WTC11 (cell line): ENCODE data around the gene RALY. TPM values are rescaled to one million over a fixed set of nuclear protein-coding genes. Genes with fewer than 3 reads are reported as not detected.

Experiments
- ATAC-seq: fragments of 200-7000 bp; cut with Tn5 transposase; 2 replicates; pipeline ENCODE4 v1.10.0; 2021; ENCODE audit warnings: mild to moderate bottlenecking, moderate library complexity
- CTCF ChIA-PET: fragments of 300-600 bp; sonication (Branson Sonifier 250); formaldehyde crosslinking; loops from one replicate; lab custom pipeline; 2021; ENCODE audit warnings: antibody characterized with exemption; lab: Charles Lee
- POLR2A ChIA-PET: fragments of 350-600 bp; sonication (Branson Sonifier 250); formaldehyde crosslinking; loops from one replicate; lab custom pipeline; 2021; ENCODE audit warnings: antibody characterized with exemption; lab: Charles Lee
- DNase-seq: peaks from one replicate; pipeline ENCODE4 v3.0.0; 2021; ENCODE audit warnings: low spot score
- H3K27ac Mint-ChIP-seq: 2 replicates; pipeline ENCODE4 v1.8.0; 2021; ENCODE audit warnings: mixed read lengths
- H3K27me3 Mint-ChIP-seq: 2 replicates; pipeline ENCODE4 v1.8.0; 2021; ENCODE audit warnings: low read depth, mild to moderate bottlenecking, moderate library complexity, mixed read lengths
- H3K36me3 Mint-ChIP-seq: 2 replicates; pipeline ENCODE4 v1.8.0; 2021; ENCODE audit warnings: mixed read lengths
- H3K4me1 Mint-ChIP-seq: 2 replicates; pipeline ENCODE4 v1.8.0; 2022; ENCODE audit warnings: mixed read lengths
- H3K4me3 Mint-ChIP-seq: 2 replicates; pipeline ENCODE4 v1.8.0; 2021; ENCODE audit warnings: mild to moderate bottlenecking, moderate library complexity, mixed read lengths
- H3K9me3 Mint-ChIP-seq: 2 replicates; pipeline ENCODE4 v1.8.0; 2021; ENCODE audit warnings: mixed read lengths
- CREB1 ChIP-seq: sonication (generic); formaldehyde crosslinking; IDR thresholded peaks from 2 replicates; pipeline ENCODE4 v1.8.0; 2023; ENCODE audit warnings: mild to moderate bottlenecking, missing genetic modification reagents
- ELF4 ChIP-seq: sonication (generic); formaldehyde crosslinking; IDR thresholded peaks from 2 replicates; pipeline ENCODE4 v1.8.1; 2022; ENCODE audit warnings: low read depth, mild to moderate bottlenecking, moderate library complexity, missing genetic modification reagents
- ESRRA ChIP-seq: sonication (generic); formaldehyde crosslinking; IDR thresholded peaks from 2 replicates; pipeline ENCODE4 v1.8.1; 2022; ENCODE audit warnings: mild to moderate bottlenecking, missing genetic modification reagents, borderline replicate concordance
- FOXK1 ChIP-seq: sonication (generic); formaldehyde crosslinking; IDR thresholded peaks from 2 replicates; pipeline ENCODE4 v1.8.0; 2022; ENCODE audit warnings: mild to moderate bottlenecking, moderate library complexity, missing genetic modification reagents
- GABPB1 ChIP-seq: sonication (generic); formaldehyde crosslinking; IDR thresholded peaks from 2 replicates; pipeline ENCODE4 v1.8.1; 2023; ENCODE audit warnings: mild to moderate bottlenecking, missing genetic modification reagents
- MXD4 ChIP-seq: fragments of 250-450 bp; sonication (Bioruptor Pico); IDR thresholded peaks from 2 replicates; pipeline ENCODE4 v1.8.0; 2021; ENCODE audit warnings: mild to moderate bottlenecking, moderate library complexity, borderline replicate concordance
- NFATC4 ChIP-seq: fragments of 250-450 bp; sonication (Bioruptor Pico); IDR thresholded peaks from 2 replicates; pipeline ENCODE4 v1.9.0; 2021; ENCODE audit warnings: mild to moderate bottlenecking
- PRRX2 ChIP-seq: fragments of 250-450 bp; sonication (Bioruptor Pico); IDR thresholded peaks from 2 replicates; pipeline ENCODE4 v1.8.0; 2021; ENCODE audit warnings: mild to moderate bottlenecking
- SOX15 ChIP-seq: fragments of 250-450 bp; sonication (Bioruptor Pico); IDR thresholded peaks from 2 replicates; pipeline ENCODE4 v1.9.0; 2021; ENCODE audit warnings: mild to moderate bottlenecking
- TCF7 ChIP-seq: sonication (generic); formaldehyde crosslinking; IDR thresholded peaks from 2 replicates; pipeline ENCODE4 v1.8.0; 2022; ENCODE audit warnings: mild to moderate bottlenecking, low read depth, missing genetic modification reagents, moderate library complexity
- ZBTB21 ChIP-seq: sonication (generic); formaldehyde crosslinking; IDR thresholded peaks from 2 replicates; pipeline ENCODE4 v1.8.1; 2023; ENCODE audit warnings: mild to moderate bottlenecking, missing genetic modification reagents, borderline replicate concordance
- ZNF396 ChIP-seq: fragments of 250-450 bp; sonication (Bioruptor Pico); IDR thresholded peaks from 2 replicates; pipeline ENCODE4 v1.8.0; 2021; ENCODE audit warnings: mild to moderate bottlenecking, moderate library complexity, borderline replicate concordance
- ZNF423 ChIP-seq: fragments of 250-450 bp; sonication (Bioruptor Pico); IDR thresholded peaks from 2 replicates; pipeline ENCODE4 v2.1.2; 2022; ENCODE audit warnings: mild to moderate bottlenecking, moderate library complexity
- total RNA-seq: library from RNA; stranded (reverse); gene quantifications from 3 replicates; pipeline ENCODE4 v1.2.3, GENCODE V29; 2021
- TF ChIP-seq, protein P1 (sequence below): sonication (generic); formaldehyde crosslinking; IDR thresholded peaks from 2 replicates; pipeline ENCODE4 v1.8.0; 2022; ENCODE audit warnings: missing genetic modification reagents
- TF ChIP-seq, protein P2 (sequence below): fragments of 250-450 bp; sonication (Bioruptor Pico); IDR thresholded peaks from 2 replicates; pipeline ENCODE4 v1.9.0; 2021; ENCODE audit warnings: mild to moderate bottlenecking
- TF ChIP-seq, protein P3 (sequence below): sonication (generic); formaldehyde crosslinking; IDR thresholded peaks from 2 replicates; pipeline ENCODE4 v1.8.1; 2023; ENCODE audit warnings: mild to moderate bottlenecking, moderate library complexity, missing genetic modification reagents
- TF ChIP-seq, protein P4 (sequence below): fragments of 250-450 bp; sonication (Bioruptor Pico); IDR thresholded peaks from 2 replicates; pipeline ENCODE4 v1.9.0; 2021; ENCODE audit warnings: moderate library complexity, mild to moderate bottlenecking, inconsistent platforms, borderline replicate concordance
- TF ChIP-seq, protein P5 (sequence below): sonication (generic); formaldehyde crosslinking; IDR thresholded peaks from 2 replicates; pipeline ENCODE4 v1.8.1; 2022; ENCODE audit warnings: low read depth, missing genetic modification reagents, borderline replicate concordance
- TF ChIP-seq, protein P6 (sequence below): fragments of 200-600 bp; IDR thresholded peaks from 2 replicates; pipeline ENCODE4 v1.8.0; 2022; ENCODE audit warnings: antibody characterized with exemption
- TF ChIP-seq, protein P7 (sequence below): sonication (generic); formaldehyde crosslinking; IDR thresholded peaks from 2 replicates; pipeline ENCODE4 v1.8.1; 2023; ENCODE audit warnings: mild to moderate bottlenecking, missing genetic modification reagents, moderate library complexity

The RALY gene
- total RNA-seq, 1 experiment from 2014 or later, result 164 TPM

DNA sequence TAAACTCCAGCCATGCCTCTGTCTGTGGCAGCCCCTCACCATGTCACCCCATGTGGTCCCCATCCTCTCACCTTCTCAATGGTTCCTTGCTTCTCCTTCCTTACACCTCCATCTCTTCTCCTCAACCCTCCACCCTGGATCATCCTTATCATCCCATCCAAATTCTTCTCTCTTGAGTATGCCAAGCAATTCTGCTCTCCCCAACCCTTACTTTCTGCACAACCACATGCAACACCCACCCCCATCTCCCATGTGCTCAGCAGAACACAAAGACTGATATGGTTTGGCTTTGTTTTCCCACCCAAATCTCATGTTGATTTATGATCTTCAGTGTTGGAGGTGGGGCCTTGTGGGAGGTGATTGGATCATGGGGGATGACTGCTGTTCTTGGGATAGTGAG lies 42.5 kb upstream of the RALY start (continued):
- TF ChIP-seq, protein P1, sequence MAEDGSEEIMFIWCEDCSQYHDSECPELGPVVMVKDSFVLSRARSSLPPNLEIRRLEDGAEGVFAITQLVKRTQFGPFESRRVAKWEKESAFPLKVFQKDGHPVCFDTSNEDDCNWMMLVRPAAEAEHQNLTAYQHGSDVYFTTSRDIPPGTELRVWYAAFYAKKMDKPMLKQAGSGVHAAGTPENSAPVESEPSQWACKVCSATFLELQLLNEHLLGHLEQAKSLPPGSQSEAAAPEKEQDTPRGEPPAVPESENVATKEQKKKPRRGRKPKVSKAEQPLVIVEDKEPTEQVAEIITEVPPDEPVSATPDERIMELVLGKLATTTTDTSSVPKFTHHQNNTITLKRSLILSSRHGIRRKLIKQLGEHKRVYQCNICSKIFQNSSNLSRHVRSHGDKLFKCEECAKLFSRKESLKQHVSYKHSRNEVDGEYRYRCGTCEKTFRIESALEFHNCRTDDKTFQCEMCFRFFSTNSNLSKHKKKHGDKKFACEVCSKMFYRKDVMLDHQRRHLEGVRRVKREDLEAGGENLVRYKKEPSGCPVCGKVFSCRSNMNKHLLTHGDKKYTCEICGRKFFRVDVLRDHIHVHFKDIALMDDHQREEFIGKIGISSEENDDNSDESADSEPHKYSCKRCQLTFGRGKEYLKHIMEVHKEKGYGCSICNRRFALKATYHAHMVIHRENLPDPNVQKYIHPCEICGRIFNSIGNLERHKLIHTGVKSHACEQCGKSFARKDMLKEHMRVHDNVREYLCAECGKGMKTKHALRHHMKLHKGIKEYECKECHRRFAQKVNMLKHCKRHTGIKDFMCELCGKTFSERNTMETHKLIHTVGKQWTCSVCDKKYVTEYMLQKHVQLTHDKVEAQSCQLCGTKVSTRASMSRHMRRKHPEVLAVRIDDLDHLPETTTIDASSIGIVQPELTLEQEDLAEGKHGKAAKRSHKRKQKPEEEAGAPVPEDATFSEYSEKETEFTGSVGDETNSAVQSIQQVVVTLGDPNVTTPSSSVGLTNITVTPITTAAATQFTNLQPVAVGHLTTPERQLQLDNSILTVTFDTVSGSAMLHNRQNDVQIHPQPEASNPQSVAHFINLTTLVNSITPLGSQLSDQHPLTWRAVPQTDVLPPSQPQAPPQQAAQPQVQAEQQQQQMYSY, result no peak
- TF ChIP-seq NFATC4 (CRISPR knock-in tag), result no peak
- TF ChIP-seq ESRRA, result no peak
- TF ChIP-seq, protein P2, sequence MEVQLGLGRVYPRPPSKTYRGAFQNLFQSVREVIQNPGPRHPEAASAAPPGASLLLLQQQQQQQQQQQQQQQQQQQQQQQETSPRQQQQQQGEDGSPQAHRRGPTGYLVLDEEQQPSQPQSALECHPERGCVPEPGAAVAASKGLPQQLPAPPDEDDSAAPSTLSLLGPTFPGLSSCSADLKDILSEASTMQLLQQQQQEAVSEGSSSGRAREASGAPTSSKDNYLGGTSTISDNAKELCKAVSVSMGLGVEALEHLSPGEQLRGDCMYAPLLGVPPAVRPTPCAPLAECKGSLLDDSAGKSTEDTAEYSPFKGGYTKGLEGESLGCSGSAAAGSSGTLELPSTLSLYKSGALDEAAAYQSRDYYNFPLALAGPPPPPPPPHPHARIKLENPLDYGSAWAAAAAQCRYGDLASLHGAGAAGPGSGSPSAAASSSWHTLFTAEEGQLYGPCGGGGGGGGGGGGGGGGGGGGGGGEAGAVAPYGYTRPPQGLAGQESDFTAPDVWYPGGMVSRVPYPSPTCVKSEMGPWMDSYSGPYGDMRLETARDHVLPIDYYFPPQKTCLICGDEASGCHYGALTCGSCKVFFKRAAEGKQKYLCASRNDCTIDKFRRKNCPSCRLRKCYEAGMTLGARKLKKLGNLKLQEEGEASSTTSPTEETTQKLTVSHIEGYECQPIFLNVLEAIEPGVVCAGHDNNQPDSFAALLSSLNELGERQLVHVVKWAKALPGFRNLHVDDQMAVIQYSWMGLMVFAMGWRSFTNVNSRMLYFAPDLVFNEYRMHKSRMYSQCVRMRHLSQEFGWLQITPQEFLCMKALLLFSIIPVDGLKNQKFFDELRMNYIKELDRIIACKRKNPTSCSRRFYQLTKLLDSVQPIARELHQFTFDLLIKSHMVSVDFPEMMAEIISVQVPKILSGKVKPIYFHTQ, result no peak
- TF ChIP-seq ZNF396 (CRISPR knock-in tag), result no peak
- TF ChIP-seq SOX15 (CRISPR knock-in tag), result no peak
- TF ChIP-seq, all 79 proteins: peak for 0

DNA sequence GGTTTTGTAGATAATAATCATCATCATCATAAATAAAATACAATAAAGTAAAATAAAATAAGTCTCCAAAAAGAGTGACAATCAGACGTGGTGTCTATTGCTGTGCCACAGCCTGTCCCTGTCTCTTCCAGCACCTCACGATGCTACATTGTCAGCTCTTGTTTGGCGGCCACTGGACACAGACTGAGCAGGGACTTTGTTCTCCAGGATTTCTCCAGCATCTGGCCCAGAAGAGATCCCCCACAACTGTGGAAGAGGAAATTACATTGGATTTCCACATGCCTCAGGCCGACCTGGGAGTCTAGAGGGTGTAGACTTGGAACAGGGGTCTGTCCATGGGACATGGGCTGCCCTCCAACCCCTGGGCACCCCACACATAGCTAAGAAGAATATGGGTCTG lies 39.2 kb upstream of the RALY start:
- ATAC-seq (no peak), DNase-seq (no peak)
- Mint-ChIP-seq H3K36me3 (no peaks in the 10 kb centered on the region), H3K4me3 (no peak overlapping the region), H3K27ac (no peak overlapping the region), H3K4me1 (no peaks in the 10 kb centered on the region), H3K27me3 (no peaks in the 10 kb centered on the region; the same call in 1 of the 2 replicates), H3K9me3 (peaks cover 7% of the 10 kb centered on the region)
- ChIA-PET CTCF (no interaction called here), POLR2A (interaction anchor here (0.7 kb wide), 1 partner anchor 321 kb away, joined by 3 read pairs; no protein-coding TSS in a partner anchor)
- TF ChIP-seq ZNF396 (CRISPR knock-in tag) (no peak), FOXK1 (CRISPR knock-in tag) (no peak), GABPB1 (no peak), CREB1 (CRISPR knock-in tag) (no peak), PRRX2 (no peak), ELF4 (CRISPR knock-in tag) (no peak), ZNF423 (CRISPR knock-in tag) (no peak), ZBTB21 (CRISPR knock-in tag) (no peak), TCF7 (CRISPR knock-in tag) (no peak), MXD4 (CRISPR knock-in tag) (no peak)
- TF ChIP-seq, protein P3, sequence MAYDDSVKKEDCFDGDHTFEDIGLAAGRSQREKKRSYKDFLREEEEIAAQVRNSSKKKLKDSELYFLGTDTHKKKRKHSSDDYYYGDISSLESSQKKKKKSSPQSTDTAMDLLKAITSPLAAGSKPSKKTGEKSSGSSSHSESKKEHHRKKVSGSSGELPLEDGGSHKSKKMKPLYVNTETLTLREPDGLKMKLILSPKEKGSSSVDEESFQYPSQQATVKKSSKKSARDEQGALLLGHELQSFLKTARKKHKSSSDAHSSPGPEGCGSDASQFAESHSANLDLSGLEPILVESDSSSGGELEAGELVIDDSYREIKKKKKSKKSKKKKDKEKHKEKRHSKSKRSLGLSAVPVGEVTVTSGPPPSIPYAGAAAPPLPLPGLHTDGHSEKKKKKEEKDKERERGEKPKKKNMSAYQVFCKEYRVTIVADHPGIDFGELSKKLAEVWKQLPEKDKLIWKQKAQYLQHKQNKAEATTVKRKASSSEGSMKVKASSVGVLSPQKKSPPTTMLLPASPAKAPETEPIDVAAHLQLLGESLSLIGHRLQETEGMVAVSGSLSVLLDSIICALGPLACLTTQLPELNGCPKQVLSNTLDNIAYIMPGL (CRISPR knock-in tag), result no peak
- TF ChIP-seq, protein P4, sequence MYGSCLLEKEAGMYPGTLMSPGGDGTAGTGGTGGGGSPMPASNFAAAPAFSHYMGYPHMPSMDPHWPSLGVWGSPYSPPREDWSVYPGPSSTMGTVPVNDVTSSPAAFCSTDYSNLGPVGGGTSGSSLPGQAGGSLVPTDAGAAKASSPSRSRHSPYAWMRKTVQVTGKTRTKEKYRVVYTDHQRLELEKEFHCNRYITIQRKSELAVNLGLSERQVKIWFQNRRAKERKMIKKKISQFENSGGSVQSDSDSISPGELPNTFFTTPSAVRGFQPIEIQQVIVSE, result no peak
- TF ChIP-seq, protein P5, sequence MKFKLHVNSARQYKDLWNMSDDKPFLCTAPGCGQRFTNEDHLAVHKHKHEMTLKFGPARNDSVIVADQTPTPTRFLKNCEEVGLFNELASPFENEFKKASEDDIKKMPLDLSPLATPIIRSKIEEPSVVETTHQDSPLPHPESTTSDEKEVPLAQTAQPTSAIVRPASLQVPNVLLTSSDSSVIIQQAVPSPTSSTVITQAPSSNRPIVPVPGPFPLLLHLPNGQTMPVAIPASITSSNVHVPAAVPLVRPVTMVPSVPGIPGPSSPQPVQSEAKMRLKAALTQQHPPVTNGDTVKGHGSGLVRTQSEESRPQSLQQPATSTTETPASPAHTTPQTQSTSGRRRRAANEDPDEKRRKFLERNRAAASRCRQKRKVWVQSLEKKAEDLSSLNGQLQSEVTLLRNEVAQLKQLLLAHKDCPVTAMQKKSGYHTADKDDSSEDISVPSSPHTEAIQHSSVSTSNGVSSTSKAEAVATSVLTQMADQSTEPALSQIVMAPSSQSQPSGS (CRISPR knock-in tag), result no peak
- TF ChIP-seq, protein P1, result no peak
- TF ChIP-seq, protein P6, sequence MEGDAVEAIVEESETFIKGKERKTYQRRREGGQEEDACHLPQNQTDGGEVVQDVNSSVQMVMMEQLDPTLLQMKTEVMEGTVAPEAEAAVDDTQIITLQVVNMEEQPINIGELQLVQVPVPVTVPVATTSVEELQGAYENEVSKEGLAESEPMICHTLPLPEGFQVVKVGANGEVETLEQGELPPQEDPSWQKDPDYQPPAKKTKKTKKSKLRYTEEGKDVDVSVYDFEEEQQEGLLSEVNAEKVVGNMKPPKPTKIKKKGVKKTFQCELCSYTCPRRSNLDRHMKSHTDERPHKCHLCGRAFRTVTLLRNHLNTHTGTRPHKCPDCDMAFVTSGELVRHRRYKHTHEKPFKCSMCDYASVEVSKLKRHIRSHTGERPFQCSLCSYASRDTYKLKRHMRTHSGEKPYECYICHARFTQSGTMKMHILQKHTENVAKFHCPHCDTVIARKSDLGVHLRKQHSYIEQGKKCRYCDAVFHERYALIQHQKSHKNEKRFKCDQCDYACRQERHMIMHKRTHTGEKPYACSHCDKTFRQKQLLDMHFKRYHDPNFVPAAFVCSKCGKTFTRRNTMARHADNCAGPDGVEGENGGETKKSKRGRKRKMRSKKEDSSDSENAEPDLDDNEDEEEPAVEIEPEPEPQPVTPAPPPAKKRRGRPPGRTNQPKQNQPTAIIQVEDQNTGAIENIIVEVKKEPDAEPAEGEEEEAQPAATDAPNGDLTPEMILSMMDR, result no peak
- TF ChIP-seq, protein P7, sequence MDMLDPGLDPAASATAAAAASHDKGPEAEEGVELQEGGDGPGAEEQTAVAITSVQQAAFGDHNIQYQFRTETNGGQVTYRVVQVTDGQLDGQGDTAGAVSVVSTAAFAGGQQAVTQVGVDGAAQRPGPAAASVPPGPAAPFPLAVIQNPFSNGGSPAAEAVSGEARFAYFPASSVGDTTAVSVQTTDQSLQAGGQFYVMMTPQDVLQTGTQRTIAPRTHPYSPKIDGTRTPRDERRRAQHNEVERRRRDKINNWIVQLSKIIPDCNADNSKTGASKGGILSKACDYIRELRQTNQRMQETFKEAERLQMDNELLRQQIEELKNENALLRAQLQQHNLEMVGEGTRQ, result no peak
